Peyer's patch (tissue), 4 donors: ENCODE data around the gene P2RY6.

Experiments
- POLR2A ChIP-seq, 2 donors: fragments of 450-650 bp; IDR thresholded peaks; one replicate each; pipeline ENCODE4 v1.5.1; 2017; ENCODE audit warnings: antibody characterized with exemption in 2 of 2, mild to moderate bottlenecking in 2 of 2, moderate library complexity in 2 of 2
- TF ChIP-seq, protein P1 (sequence below), 6 experiments: fragments of 450-650 bp in 4 of 6; fragments of 200-600 bp in 2 of 6; sonication (generic) in 1 of 6; IDR thresholded peaks; one replicate each; pipeline ENCODE4 v1.5.1; 2017 to 2019; ENCODE audit warnings: antibody characterized with exemption in 6 of 6, mild to moderate bottlenecking in 3 of 6, moderate library complexity in 1 of 6

DNA sequence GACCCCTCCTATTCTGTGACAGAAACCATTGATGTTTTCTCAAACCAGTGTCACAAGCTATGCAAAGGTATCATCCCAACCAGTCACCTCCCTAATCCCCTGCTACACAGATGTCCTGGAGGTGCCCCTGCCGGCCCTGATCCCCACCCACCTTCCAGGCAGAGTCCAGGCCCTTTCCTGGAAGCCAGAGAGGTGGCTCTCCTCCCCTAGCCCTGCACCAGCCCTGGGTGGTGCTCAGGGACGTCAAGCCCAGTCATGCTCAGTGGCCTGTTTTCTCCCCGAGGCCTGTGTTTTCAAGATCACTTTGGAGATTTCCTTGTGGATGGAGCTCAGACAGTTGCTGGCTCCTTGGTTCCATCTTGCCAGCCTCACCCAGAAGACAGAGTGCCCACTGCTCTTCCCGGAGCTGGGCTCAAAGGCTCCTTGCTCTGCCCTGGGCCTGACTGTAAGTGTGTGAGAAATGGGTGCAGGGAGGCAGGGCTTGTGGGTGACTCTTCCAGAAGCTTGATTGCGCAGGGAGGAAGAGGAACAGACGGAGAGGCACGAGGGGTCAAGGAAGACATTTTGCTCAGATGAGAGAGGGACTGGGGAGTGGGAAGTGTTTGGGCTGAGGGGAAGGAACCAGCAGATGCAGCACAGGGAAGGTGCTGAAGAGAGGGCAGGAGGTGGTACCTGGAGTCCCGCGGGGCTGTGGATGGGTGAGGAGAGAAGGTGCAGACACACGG lies 11.3 kb downstream of the P2RY6 start:
- TF ChIP-seq POLR2A (IDR thresholded peaks at IDR 0.05), result no peak
- TF ChIP-seq, protein P1, sequence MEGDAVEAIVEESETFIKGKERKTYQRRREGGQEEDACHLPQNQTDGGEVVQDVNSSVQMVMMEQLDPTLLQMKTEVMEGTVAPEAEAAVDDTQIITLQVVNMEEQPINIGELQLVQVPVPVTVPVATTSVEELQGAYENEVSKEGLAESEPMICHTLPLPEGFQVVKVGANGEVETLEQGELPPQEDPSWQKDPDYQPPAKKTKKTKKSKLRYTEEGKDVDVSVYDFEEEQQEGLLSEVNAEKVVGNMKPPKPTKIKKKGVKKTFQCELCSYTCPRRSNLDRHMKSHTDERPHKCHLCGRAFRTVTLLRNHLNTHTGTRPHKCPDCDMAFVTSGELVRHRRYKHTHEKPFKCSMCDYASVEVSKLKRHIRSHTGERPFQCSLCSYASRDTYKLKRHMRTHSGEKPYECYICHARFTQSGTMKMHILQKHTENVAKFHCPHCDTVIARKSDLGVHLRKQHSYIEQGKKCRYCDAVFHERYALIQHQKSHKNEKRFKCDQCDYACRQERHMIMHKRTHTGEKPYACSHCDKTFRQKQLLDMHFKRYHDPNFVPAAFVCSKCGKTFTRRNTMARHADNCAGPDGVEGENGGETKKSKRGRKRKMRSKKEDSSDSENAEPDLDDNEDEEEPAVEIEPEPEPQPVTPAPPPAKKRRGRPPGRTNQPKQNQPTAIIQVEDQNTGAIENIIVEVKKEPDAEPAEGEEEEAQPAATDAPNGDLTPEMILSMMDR (IDR thresholded peaks at IDR 0.05), result no peak
